ENCODE results near the gene FGR. TPM values are rescaled to one million over a fixed set of nuclear protein-coding genes. Genes with fewer than 3 reads are reported as not detected.

Gene FGR
- total and polyA plus RNA-seq, 2 experiments from 2014 or later, result 0.53 to 0.56 TPM

- Histone ChIP-seq H3K4me1 (ENCODE audit: insufficient read depth) (peaks cover 23% of the 10 kb centered on the region), H3K36me3 (ENCODE audit: insufficient read depth) (no peaks in the 10 kb centered on the region), H3K27me3 (ENCODE audit: insufficient read depth) (peaks cover 8% of the 10 kb centered on the region; the same call in 1 of the 2 replicates), H2AFZ (peak overlapping the region; percentile 4; the same call in 1 of the 2 replicates), H4K20me1 (replicated peaks; ENCODE audit: insufficient read depth) (no peaks in the 10 kb centered on the region), H3K4me3 (peak overlapping the region; percentile 61), H3K9me2 (ENCODE audit: insufficient read depth) (no peaks in the 10 kb centered on the region), H3K27ac (ENCODE audit: low read depth) (no peak overlapping the region), H3K79me2 (replicated peaks; ENCODE audit: insufficient read depth) (no peaks in the 10 kb centered on the region), H3F3A (replicated peaks; ENCODE audit: low read depth) (0 out of 2 replicates have a peak, but pooled peaks cover 19% of the 10 kb centered on the region), H3K4me2 (peak overlapping the region; percentile 43)
- Mint-ChIP-seq H3K27ac (no peak overlapping the region), H3K27me3 (ENCODE audit: insufficient read depth, low read depth, poor library complexity) (peaks cover 18% of the 10 kb centered on the region), H3K4me1 (peaks cover 39% of the 10 kb centered on the region), H3K9me3 (no peaks in the 10 kb centered on the region), H3K36me3 (ENCODE audit: low read depth) (no peaks in the 10 kb centered on the region; the same call in 2 of the 3 replicates), H3K4me3 (peak overlapping the region; percentile 62)
- DNase-seq (ENCODE audit: low spot score) (no peak), ATAC-seq (no peak)
- no peak for TF ChIP-seq CTCF (conservative IDR thresholded peaks at IDR 0.05; ENCODE audit: low read depth in 2 of 2)
- TF ChIP-seq ZNF462 (CRISPR knock-in tag; IDR thresholded peaks at IDR 0.05), result no peak
- TF ChIP-seq POLR2AphosphoS5 (IDR thresholded peaks at IDR 0.05; ENCODE audit: low read depth), result no peak
Observed at GRCh38 chr1:27660300-27660835, 25.4 kb upstream of the FGR start.

Measured in GM23338 (cell line).